ENCODE results near the gene FAM3B.

GRCh38 chr21:41367301-41367944 lies 50.8 kb downstream of the FAM3B start:
- TF ChIP-seq REST (IDR thresholded peaks at IDR 0.05; ENCODE audit: low read depth) = no peak
- TF ChIP-seq MAX (IDR thresholded peaks at IDR 0.05) = no peak
- TF ChIP-seq TCF12 (IDR thresholded peaks at IDR 0.05; ENCODE audit: low read depth) = no peak
- no peak for TF ChIP-seq TAF1 (IDR thresholded peaks at IDR 0.05; ENCODE audit: low read depth)
- no peak for TF ChIP-seq EP300 (IDR thresholded peaks at IDR 0.05; ENCODE audit: borderline replicate concordance)
- no peak for TF ChIP-seq ZBTB7A (IDR thresholded peaks at IDR 0.05; ENCODE audit: low read depth)
- no peak for TF ChIP-seq FOXM1 (IDR thresholded peaks at IDR 0.05; ENCODE audit: borderline replicate concordance, low read depth)
- TF ChIP-seq USF1 (IDR thresholded peaks at IDR 0.05) = no peak
- TF ChIP-seq CREB1 (IDR thresholded peaks at IDR 0.05; ENCODE audit: low read depth) = no peak
- TF ChIP-seq CEBPB (IDR thresholded peaks at IDR 0.05) = no peak
- no peak for TF ChIP-seq YY1 (IDR thresholded peaks at IDR 0.05; ENCODE audit: low read depth)
- TF ChIP-seq EGR1 (IDR thresholded peaks at IDR 0.05) = no peak
- no peak for TF ChIP-seq RAD21 (IDR thresholded peaks at IDR 0.05; ENCODE audit: low read depth)
- no peak for TF ChIP-seq TEAD4 (IDR thresholded peaks at IDR 0.05)
